Activated CD8-positive, alpha-beta memory T cell treated with anti-CD3 and anti-CD28 coated beads for 36 hours (primary cell): ENCODE measurements around the gene FOXO6. TPM values are rescaled to one million over a fixed set of nuclear protein-coding genes. Genes with fewer than 3 reads are reported as not detected.

Experiments used
- CTCF ChIA-PET: fragments of 350-600 bp; sonication (Branson Sonifier 250); formaldehyde crosslinking; loops from one replicate; lab custom pipeline; 2021; ENCODE audit warnings: antibody characterized with exemption; lab: Charles Lee
- POLR2A ChIA-PET: fragments of 350-600 bp; sonication (Branson Sonifier 250); formaldehyde crosslinking; loops from one replicate; lab custom pipeline; 2021; ENCODE audit warnings: antibody characterized with exemption; lab: Charles Lee
- total RNA-seq, 2 experiments: library from RNA; stranded (reverse); gene quantifications; one replicate each; pipeline ENCODE4 v1.2.3, GENCODE V29; 2021

The FOXO6 gene
- total RNA-seq, result under 1 TPM; 0.08 to 0.21 TPM

DNA sequence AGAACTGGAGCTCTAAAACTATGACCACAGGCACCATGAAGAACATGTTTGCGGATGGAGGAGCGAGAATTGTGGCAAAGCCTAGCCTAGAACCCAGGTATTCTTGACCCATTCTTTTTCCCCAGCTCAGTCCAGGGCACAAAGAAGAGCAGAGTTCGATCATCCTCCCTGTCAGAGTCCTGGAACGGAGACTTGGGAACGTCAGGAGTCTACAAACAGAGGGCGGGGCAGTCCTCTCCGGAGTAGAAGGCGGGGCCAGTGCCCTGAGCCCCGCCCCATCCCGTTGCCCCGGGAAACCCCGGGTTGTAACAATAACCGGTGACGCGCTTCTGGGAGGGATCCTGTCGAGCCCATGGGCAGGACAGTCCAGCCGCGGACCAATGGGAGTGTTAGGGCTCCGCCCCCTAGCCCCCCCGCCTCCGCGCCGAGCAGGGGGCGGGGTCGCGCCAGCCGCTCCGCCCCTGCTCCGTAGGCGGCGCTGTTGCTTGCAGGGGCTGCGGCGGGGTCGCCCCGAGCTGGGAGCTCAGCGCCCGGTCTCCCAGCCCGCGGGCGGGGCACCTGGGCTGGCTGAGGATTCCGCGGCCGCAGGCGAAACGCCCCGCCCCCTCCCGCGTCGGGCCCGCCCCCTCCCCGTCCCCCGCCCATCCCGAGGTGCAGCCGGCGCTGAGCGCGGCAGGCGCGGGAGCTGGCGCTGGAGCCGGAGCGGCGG is at the start of gene FOXO6:
TSS of gene FOXO6 (plus strand) at position 649 of the 709 bp plus-strand sequence.
- POLR2A ChIA-PET, result no interaction called here
- CTCF ChIA-PET, result interaction anchor here (1.0 to 1.3 kb wide), 2 partner anchors 55 to 57 kb away, joined by 3 to 4 read pairs; no protein-coding TSS in a partner anchor

- POLR2A ChIA-PET, result no interaction called here
- CTCF ChIA-PET, result interaction anchor here (0.8 to 1.2 kb wide), 5 partner anchors 10 to 121 kb away, joined by 3 to 4 read pairs (median 3); no protein-coding TSS in a partner anchor
Measured at GRCh38 chr1:41312991-41313645, 48.1 kb upstream of the FOXO6 start.

DNA sequence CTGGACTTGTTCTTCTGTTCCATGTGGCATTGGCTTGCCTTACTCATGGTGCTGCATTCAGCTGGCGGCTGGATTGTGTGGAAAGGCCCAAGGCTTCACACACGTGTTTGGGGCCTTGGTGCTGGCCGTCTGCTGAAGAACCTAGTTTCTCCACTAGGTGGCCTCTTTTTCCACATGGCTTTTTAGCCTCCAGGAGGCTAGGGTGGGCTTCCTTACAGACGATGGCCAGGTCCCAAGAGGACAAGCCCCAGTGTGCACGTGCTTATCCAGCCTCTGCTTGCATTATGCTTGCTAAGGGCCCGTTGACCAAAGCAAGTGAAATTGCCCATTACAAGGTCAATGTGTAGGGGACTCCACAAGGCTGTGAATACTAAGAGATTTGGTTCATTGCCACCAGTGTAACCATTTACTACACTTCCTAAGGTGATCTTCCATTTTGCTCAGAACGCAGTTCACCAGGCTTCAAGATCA is 47.5 kb upstream of the FOXO6 start:
- ChIA-PET POLR2A (no interaction called here), CTCF (interaction anchor here (0.8 to 1.2 kb wide), 4 partner anchors 9 to 120 kb away, joined by 3 to 4 read pairs (median 4); no protein-coding TSS in a partner anchor)

GRCh38 chr1:41314376-41315145 is 46.7 kb upstream of the FOXO6 start:
- POLR2A ChIA-PET, result no interaction called here
- CTCF ChIA-PET, result interaction anchor here (0.7 to 1.2 kb wide), 2 partner anchors 43 to 99 kb away, joined by 3 read pairs; no protein-coding TSS in a partner anchor

- POLR2A ChIA-PET, result no interaction called here
Measured at GRCh38 chr1:41315146-41315822, 46.0 kb upstream of the FOXO6 start.

GRCh38 chr1:41315871-41316270 is 45.4 kb upstream of the FOXO6 start:
- POLR2A ChIA-PET, result no interaction called here
- CTCF ChIA-PET, result no interaction called here

More at GRCh38 chr1:41315146-41315822, 46.0 kb upstream of the FOXO6 start:
- CTCF ChIA-PET, result interaction anchor here (0.7 kb wide), 1 partner anchor 44 kb away, joined by 3 read pairs; no protein-coding TSS in a partner anchor

DNA sequence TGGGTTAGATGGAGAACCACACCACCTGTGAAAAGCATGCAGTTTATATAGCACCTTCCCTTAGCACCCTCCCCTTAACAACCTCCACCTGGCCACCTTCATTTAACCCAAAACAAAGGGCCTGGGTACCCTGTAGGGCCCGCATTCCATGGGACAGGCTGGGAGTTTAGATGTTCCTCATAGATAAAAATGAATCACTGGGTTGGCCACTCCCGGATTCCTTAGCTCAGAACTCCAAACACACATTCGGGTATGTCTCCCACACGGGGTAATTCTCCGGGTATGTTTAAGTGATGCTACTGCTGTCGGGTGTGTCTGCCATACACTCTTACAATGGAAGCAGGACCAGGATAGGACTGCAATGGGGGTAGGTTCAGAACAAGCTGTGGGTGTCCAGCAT is 43.9 kb upstream of the FOXO6 start:
- CTCF ChIA-PET, result no interaction called here

GRCh38 chr1:41318135-41318534 is 43.1 kb upstream of the FOXO6 start:
- POLR2A ChIA-PET, result no interaction called here
- CTCF ChIA-PET, result no interaction called here

More for the DNA sequence above, 43.9 kb upstream of the FOXO6 start:
- POLR2A ChIA-PET, result no interaction called here

- ChIA-PET POLR2A (no interaction called here), CTCF (no interaction called here)
Measured at GRCh38 chr1:41319106-41319755, 42.0 kb upstream of the FOXO6 start.

DNA sequence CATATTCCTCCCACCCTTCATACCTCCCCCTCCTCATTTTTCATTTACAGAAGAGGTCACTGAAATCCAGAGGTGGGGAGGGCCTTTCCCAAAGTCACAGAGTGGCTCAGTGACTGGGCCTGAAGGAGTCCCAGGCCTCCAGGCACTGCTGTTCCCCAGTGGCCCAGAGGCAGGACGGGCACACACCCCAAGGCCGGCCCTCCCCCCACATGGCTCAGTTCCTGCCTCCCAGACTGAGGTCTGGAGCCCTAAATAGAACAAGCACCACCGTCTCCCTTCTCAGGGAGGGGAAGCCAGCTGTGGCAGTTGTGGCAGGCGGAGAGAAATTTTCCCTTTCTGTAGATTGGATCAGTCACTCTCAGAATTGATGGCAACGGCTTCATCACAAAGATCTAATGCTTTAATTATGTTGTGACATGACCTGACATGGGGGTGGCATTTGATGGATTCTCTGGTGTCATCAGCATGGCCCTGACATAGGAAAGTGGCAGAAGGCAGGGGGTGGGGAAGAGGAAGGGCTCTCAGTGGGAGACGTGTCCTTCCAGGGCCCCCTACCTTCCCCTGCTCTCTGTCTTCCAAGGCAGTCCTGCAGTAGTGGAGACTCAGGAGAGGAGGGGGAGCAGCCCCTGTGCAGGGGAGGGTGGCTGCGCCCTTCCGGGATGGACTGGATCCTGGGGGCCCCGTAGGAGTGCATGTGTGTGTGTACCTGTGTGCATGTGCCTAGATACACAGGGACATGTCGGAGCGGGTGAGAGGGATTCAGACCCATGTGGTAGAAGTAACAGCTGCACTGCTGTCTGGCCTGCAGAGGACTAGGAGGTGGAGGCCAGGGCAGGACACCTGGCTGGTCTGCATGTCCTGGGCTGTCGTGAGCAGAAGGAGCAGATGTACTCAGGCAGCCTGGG is 41.2 kb upstream of the FOXO6 start:
- POLR2A ChIA-PET, result no interaction called here
- CTCF ChIA-PET, result interaction anchor here (2.6 kb wide), 1 partner anchor 98 kb away, joined by 9 read pairs; no protein-coding TSS in a partner anchor

GRCh38 chr1:41320895-41321676 is 40.1 kb upstream of the FOXO6 start:
- POLR2A ChIA-PET, result no interaction called here
- CTCF ChIA-PET, result interaction anchor here (2.6 kb wide), 1 partner anchor 97 kb away, joined by 9 read pairs; no protein-coding TSS in a partner anchor

DNA sequence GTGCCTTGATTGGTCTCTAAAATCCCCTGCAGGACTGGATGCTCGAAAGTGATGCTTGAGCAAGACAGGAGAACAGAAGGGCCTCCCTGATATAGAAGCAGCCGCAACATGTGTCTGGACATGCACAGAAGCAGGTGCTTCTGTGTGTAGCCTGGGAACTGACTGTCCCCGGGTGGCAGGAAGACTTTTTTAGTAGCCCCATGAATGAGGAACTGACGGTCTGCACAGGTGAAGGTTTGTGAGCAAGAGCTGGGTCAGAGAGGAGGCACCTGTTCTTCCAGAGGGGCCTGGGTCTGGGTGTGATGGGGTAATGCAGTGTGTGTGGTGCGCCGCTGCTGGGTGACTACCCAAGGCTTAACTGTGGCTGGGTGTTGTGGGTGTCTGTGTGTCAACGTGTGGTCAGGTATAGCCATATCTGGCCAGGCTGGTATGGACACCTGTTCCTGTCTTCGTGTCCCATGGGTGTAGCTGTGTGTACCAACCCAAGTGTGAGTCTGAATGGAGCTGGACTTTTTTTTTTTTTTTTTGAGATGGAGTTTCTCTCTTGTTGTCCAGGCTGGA is 39.1 kb upstream of the FOXO6 start:
- POLR2A ChIA-PET, result no interaction called here
- CTCF ChIA-PET, result interaction anchor here (0.7 to 2.6 kb wide), 6 partner anchors 9 to 143 kb away, joined by 3 to 9 read pairs (median 3); no protein-coding TSS in a partner anchor

GRCh38 chr1:41322835-41323234 is 38.4 kb upstream of the FOXO6 start:
- CTCF ChIA-PET, result interaction anchor here (0.7 to 2.6 kb wide), 6 partner anchors 10 to 100 kb away, joined by 3 to 9 read pairs (median 3); no protein-coding TSS in a partner anchor
- POLR2A ChIA-PET, result no interaction called here

GRCh38 chr1:41323243-41323642 is 38.0 kb upstream of the FOXO6 start:
- POLR2A ChIA-PET, result no interaction called here
- CTCF ChIA-PET, result interaction anchor here (0.7 to 1.2 kb wide), 5 partner anchors 10 to 94 kb away, joined by 3 to 4 read pairs (median 3); no protein-coding TSS in a partner anchor

GRCh38 chr1:41325801-41326200 is 35.4 kb upstream of the FOXO6 start:
- ChIA-PET POLR2A (no interaction called here), CTCF (no interaction called here)

DNA sequence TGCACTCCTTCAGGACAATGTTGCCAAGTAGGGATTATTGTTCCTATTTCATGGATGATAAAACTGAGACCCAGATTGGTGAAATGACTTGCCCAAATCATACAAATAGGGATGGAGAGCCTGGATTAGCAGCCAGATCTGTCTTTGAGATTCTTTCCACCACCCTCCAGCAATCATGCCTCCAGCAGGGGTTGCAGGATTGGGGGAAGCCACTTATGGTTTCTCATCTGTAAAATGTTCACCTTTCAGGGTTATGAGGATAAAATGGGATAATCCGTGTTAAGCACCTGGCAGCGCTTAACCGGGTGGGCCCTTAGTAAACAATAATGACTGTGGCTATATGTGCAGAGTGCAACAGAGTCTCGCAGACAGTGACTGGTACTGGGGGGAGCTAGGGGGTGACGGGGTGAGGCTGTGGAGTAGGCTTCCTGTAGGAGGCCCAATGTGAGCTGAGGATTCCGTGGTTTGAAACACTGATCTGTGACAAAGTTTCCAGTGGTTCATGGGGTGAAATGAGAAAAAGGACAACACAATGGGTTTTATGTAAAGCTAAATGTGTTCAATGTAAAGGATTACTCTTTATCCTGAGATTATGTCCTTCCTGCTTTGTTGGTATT is 33.7 kb upstream of the FOXO6 start:
- POLR2A ChIA-PET, result no interaction called here
- CTCF ChIA-PET, result no interaction called here
